Trophoblast cell (in vitro differentiated cells and primary cell): ENCODE results near the gene PCK2.

ENCODE experiments used
- DNase-seq, 2 donors: peaks; one replicate each; pipeline ENCODE4 v3.0.0-alpha.2; 2016
- H2AFZ ChIP-seq: 2 replicates; pipeline ENCODE4 v1.6.1; 2013; ENCODE audit warnings: low read length, moderate library complexity, mild to moderate bottlenecking; ENCODE audit not compliant: insufficient read depth, poor library complexity
- H2AK5ac ChIP-seq: 2 replicates; pipeline ENCODE4 v1.6.1; 2013; ENCODE audit warnings: mild to moderate bottlenecking, low read length
- H2BK120ac ChIP-seq: 2 replicates; pipeline ENCODE4 v1.6.1; 2013; ENCODE audit warnings: low read length, mild to moderate bottlenecking, moderate library complexity; ENCODE audit not compliant: insufficient read depth, poor library complexity
- H2BK12ac ChIP-seq: 2 replicates; pipeline ENCODE4 v1.6.1; 2013; ENCODE audit warnings: mild to moderate bottlenecking, low read length, moderate library complexity
- H2BK5ac ChIP-seq: 2 replicates; pipeline ENCODE4 v1.6.1; 2013; ENCODE audit warnings: low read length, low read depth, moderate library complexity, mild to moderate bottlenecking; ENCODE audit not compliant: poor library complexity
- H3K14ac ChIP-seq: 2 replicates; pipeline ENCODE4 v1.6.1; 2013; ENCODE audit warnings: mild to moderate bottlenecking, low read length
- H3K18ac ChIP-seq: 2 replicates; pipeline ENCODE4 v1.6.1; 2013; ENCODE audit warnings: mild to moderate bottlenecking, low read length
- H3K23ac ChIP-seq: 2 replicates; pipeline ENCODE4 v1.6.1; 2013; ENCODE audit warnings: low read length
- H3K27ac ChIP-seq: 2 replicates; pipeline ENCODE4 v1.5.1; 2013; ENCODE audit warnings: low read depth, mild to moderate bottlenecking, inconsistent platforms, low read length, moderate library complexity
- H3K27me3 ChIP-seq: 2 replicates; pipeline ENCODE4 v1.6.1; 2013; ENCODE audit warnings: inconsistent platforms, mild to moderate bottlenecking, low read length, moderate library complexity; ENCODE audit not compliant: insufficient read depth
- H3K36me3 ChIP-seq, 2 experiments: 1 replicate in 1 of 2; 2 replicates in 1 of 2; pipeline ENCODE4 v1.6.1; 2013; ENCODE audit warnings: low read length in 2 of 2, mild to moderate bottlenecking in 2 of 2, moderate library complexity in 1 of 2; ENCODE audit not compliant: insufficient read depth in 2 of 2, control insufficient read depth in 1 of 2
- H3K4ac ChIP-seq: 2 replicates; pipeline ENCODE4 v1.6.1; 2013; ENCODE audit warnings: low read depth, mild to moderate bottlenecking, low read length, moderate library complexity
- H3K4me1 ChIP-seq, 2 experiments: 1 replicate in 1 of 2; 2 replicates in 1 of 2; pipeline ENCODE4 v1.6.1; 2013; ENCODE audit warnings: low read length in 2 of 2, mild to moderate bottlenecking in 2 of 2, moderate library complexity in 1 of 2; ENCODE audit not compliant: insufficient read depth in 2 of 2, control insufficient read depth in 1 of 2
- H3K4me2 ChIP-seq: 2 replicates; pipeline ENCODE4 v1.6.1; 2013; ENCODE audit warnings: inconsistent platforms, mild to moderate bottlenecking, low read length, moderate library complexity
- H3K4me3 ChIP-seq: 2 replicates; pipeline ENCODE4 v1.5.1; 2013; ENCODE audit warnings: mild to moderate bottlenecking, low read depth, low read length, inconsistent platforms
- H3K79me1 ChIP-seq: one replicate; pipeline ENCODE4 v1.6.1; 2013; ENCODE audit warnings: low read length
- H3K79me2 ChIP-seq: 2 replicates; pipeline ENCODE4 v1.6.1; 2013; ENCODE audit warnings: low read length, mild to moderate bottlenecking; ENCODE audit not compliant: control insufficient read depth, insufficient read depth, poor library complexity
- H3K9ac ChIP-seq: 2 replicates; pipeline ENCODE4 v1.6.1; 2013; ENCODE audit warnings: mild to moderate bottlenecking, low read length
- H3K9me3 ChIP-seq: 2 replicates; pipeline ENCODE4 v1.6.1; 2013; ENCODE audit warnings: low read depth, mild to moderate bottlenecking, control low read depth, inconsistent platforms, low read length; ENCODE audit not compliant: insufficient read depth
- H4K12ac ChIP-seq: 2 replicates; pipeline ENCODE4 v1.6.1; 2013; ENCODE audit warnings: low read depth, mild to moderate bottlenecking, low read length, moderate library complexity
- H4K8ac ChIP-seq: 2 replicates; pipeline ENCODE4 v1.6.1; 2013; ENCODE audit warnings: low read depth, mild to moderate bottlenecking, low read length, moderate library complexity
- H4K91ac ChIP-seq: one replicate; pipeline ENCODE4 v1.6.1; 2013; ENCODE audit warnings: low read depth, mild to moderate bottlenecking, low read length, moderate library complexity
- WGBS: extraction: QIAGEN DNeasy Blood & Tissue Kit; methylation state at CpG from one replicate; pipeline ENCODE4 v1.1.7; 2013; ENCODE audit warnings: missing lambda C conversion rate; ENCODE audit not compliant: insufficient read length, insufficient coverage; ENCODE audit errors: extremely low coverage; 5-methylcytosine and 5-hydroxymethylcytosine counted together

Gene PCK2

DNA sequence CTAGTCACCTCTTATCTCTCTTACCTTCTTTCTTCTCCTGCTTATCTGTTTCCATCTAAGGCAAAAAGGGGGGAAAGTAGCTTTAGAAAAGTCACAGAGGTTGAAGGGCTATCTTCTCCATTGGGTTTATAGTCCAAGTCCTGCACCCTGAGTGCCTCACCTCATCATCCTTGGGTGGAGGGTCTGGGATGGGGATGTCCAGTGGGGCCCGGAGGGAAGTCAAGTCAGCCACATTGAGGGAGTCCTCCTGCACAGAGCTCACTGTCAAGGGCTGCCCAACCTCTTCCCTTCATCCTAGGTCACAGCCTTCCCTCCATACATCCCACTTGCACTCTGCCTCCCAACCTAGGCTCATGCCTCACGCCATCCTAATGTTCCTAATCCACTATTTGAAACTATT is 51.1 kb downstream of the PCK2 start:
- Histone ChIP-seq H4K91ac (no peak overlapping the region), H3K9me3 (no peaks in the 10 kb centered on the region), H3K79me2 (peaks cover 19% of the 10 kb centered on the region), H2BK12ac (no peak overlapping the region), H2AFZ (no peak overlapping the region), H2BK120ac (no peak overlapping the region), H3K4ac (no peak overlapping the region), H4K8ac (no peak overlapping the region), H4K12ac (no peak overlapping the region), H3K36me3 (peaks cover 13 to 19% of the 10 kb centered on the region in 2 experiments), H3K4me1 (peaks cover 10 to 16% of the 10 kb centered on the region in 2 experiments), H3K27me3 (no peaks in the 10 kb centered on the region), H3K79me1 (peaks cover 21% of the 10 kb centered on the region), H3K27ac (no peak overlapping the region), H3K14ac (no peak overlapping the region), H3K23ac (no peak overlapping the region), H3K9ac (no peak overlapping the region), H2BK5ac (no peak overlapping the region), H2AK5ac (no peak overlapping the region), H3K4me3 (no peak overlapping the region), H3K18ac (no peak overlapping the region), H3K4me2 (no peak overlapping the region)
- WGBS, result no CpG with 5 or more reads among the region's 2 CpGs
- no peak for DNase-seq

DNA sequence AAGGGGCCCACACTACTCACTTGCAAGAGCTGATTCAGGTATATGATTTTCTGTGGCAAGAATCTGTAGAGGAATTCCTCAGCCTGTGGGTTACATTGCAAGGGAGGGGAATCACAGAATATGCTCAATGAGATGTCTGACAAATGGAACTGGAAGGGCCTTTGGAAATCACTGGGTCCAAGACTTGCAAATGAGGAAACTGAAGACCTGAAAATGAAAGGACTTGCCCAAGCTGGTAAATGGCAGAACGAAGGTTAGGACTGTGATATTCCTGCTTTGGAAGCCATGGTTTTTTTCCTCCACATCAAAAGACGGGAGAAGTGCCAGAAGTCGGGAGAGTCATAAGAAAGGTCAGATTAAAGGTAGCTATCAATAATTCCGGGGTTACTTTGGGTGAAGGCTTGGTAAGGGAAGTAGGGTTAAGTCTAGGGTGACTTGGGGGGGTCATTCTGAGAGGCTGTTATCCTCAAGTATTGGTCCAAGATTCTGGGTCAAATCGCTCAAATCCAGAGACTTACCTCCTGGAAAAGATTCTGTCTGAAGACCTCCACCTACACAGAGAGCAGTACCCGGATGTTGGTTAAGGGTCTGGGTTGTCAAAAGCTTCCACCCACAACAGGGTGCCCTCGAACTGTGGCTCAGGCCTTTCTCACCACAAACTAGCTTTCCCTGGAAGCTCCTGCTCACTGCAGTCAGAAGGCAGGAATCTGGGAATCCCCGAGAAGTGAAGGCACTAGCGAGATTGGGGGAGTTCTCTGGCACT is 51.8 kb downstream of the PCK2 start:
- Histone ChIP-seq H2AFZ (peak overlapping the region; percentile 71), H4K91ac (peak overlapping the region; percentile 88), H3K79me1 (peaks cover 19% of the 10 kb centered on the region), H2BK12ac (no peak overlapping the region), H3K36me3 (peaks cover 19 to 25% of the 10 kb centered on the region in 2 experiments), H3K9me3 (no peaks in the 10 kb centered on the region), H3K4ac (peak overlapping the region; percentile 13), H3K14ac (peak overlapping the region; percentile 89), H3K4me2 (peak overlapping the region; percentile 95), H2BK120ac (no peak overlapping the region), H3K27me3 (no peaks in the 10 kb centered on the region), H2BK5ac (peak overlapping the region; percentile 85), H4K8ac (peak overlapping the region; percentile 88), H3K9ac (peak overlapping the region; percentile 89), H4K12ac (peak overlapping the region; percentile 66), H3K27ac (peak overlapping the region; percentile 66), H3K79me2 (peaks cover 18% of the 10 kb centered on the region), H3K23ac (no peak overlapping the region), H3K18ac (peak overlapping the region; percentile 16), H3K4me1 (peaks cover 10 to 16% of the 10 kb centered on the region in 2 experiments), H3K4me3 (peak overlapping the region; percentile 76), H2AK5ac (no peak overlapping the region)
- WGBS, result no CpG with 5 or more reads among the region's 9 CpGs
- peak; percentile 14 to 43 for DNase-seq

DNA sequence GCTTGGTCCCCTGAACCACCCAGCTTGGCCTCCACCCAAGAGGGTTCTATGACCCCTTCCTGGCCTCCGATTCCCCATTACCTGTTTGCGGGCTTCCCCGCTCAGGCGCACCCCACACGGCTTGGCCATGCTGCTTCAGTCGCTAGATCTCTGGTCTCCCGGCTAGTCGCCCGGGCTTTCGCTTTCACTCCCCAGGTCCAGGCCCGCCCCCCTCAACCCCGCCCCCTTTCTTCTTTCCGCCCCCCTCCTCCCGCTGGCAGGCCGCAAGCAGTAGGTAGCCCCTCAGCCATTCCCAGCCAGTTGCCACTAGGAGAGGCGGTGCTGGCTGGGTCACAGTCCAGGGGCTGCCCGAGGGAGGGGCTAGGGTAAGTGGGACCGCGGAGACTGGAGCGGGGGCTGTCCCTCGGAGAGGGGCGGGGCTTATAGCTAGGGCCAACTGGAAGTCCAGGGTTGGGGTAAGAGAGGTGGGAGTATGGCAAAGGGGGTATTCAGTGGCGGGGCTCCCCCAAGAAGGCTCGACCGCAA is 52.4 kb downstream of the PCK2 start, which contains the start of gene PSME2:
Gene PSME2, minus strand, starts transcription at position 158 of the 525 bp plus-strand sequence. Its CDS starts 29 bp downstream, at position 129.
- H4K8ac ChIP-seq, result peak within 1 kb of the TSS; percentile 88
- H3K23ac ChIP-seq, result no peak within 1 kb of the TSS
- H2AK5ac ChIP-seq, result no peak within 1 kb of the TSS
- H4K12ac ChIP-seq, result peak within 1 kb of the TSS; percentile 66
- peak within 1 kb of the TSS; percentile 90 for H3K4me3 ChIP-seq
- peak within 1 kb of the TSS; percentile 97 for H3K9ac ChIP-seq
- peak within 1 kb of the TSS; percentile 89 for H3K14ac ChIP-seq
- H3K79me1 ChIP-seq, result peaks cover 15% of the 10 kb centered on the region
- peaks cover 26 to 31% of the 10 kb centered on the region in 2 experiments for H3K36me3 ChIP-seq
- H3K18ac ChIP-seq, result peak within 1 kb of the TSS; percentile 52
- H3K27me3 ChIP-seq, result no peaks in the 10 kb centered on the region
- H2BK12ac ChIP-seq, result no peak within 1 kb of the TSS
- peak within 1 kb of the TSS; percentile 43 for H2BK120ac ChIP-seq
- DNase-seq, result peak; percentile 95 to 96
- peaks cover 14% of the 10 kb centered on the region for H3K79me2 ChIP-seq
- peaks cover 10 to 16% of the 10 kb centered on the region in 2 experiments for H3K4me1 ChIP-seq
- H3K9me3 ChIP-seq, result peaks cover 3% of the 10 kb centered on the region
- H2BK5ac ChIP-seq, result peak within 1 kb of the TSS; percentile 85
- peak within 1 kb of the TSS; percentile 88 for H4K91ac ChIP-seq
- peak within 1 kb of the TSS; percentile 93 for H3K4ac ChIP-seq
- H2AFZ ChIP-seq, result peak within 1 kb of the TSS; percentile 89
- WGBS, result no CpG with 5 or more reads among the region's 25 CpGs
- H3K4me2 ChIP-seq, result peak within 1 kb of the TSS; percentile 98
- H3K27ac ChIP-seq, result peak within 1 kb of the TSS; percentile 80

DNA sequence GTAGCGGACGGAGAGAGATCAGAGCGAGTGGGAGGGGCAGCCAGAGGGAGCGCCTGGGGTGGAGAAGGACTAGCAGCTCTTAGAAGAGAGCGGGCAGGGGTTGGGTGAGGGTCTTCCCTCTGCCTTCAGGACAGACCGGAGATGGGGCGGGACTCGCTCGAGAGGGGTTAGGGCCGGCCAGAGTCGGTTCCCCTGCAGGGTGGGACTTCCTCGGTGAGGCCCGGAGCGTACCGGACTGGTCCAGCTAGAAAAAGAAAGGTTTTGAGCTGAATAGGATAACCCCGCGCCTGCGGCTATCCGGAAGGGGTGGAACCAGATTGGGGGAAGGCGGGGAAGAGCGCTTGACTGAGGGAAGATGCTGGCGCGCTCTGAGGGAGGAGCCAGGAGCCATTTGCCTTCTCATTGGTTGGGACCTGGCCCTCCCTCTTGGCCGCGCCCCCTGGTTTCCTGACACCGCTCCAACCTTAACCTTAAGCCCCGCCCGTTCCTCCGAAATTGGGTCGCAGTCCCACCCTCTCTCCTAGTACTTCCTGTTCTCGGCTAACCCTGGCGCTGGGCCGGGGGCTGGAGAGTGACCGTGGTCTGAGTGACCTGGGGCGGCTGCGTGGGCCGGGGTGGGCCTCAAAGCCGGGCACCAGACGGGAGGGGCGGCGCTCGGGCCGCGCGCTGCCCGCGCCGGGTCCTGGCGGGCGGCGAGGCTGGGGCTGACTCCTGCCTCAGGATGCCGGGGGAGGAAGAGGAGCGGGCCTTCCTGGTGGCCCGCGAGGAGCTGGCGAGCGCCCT is 53.1 kb downstream of the PCK2 start, which contains the start of gene RNF31:
Gene RNF31, plus strand, starts transcription at position 521 of the 783 bp plus-strand sequence. Its CDS starts 201 bp downstream, at position 722.
- Histone ChIP-seq H3K18ac (peak within 1 kb of the TSS; percentile 52), H2BK5ac (peak within 1 kb of the TSS; percentile 85), H4K91ac (peak within 1 kb of the TSS; percentile 88), H2BK12ac (no peak within 1 kb of the TSS), H3K27ac (peak within 1 kb of the TSS; percentile 80), H3K4me2 (peak within 1 kb of the TSS; percentile 98), H3K9ac (peak within 1 kb of the TSS; percentile 97), H4K12ac (peak within 1 kb of the TSS; percentile 66), H4K8ac (peak within 1 kb of the TSS; percentile 88), H2BK120ac (peak within 1 kb of the TSS; percentile 43), H2AK5ac (peak within 1 kb of the TSS; percentile 14), H3K79me2 (peaks cover 14% of the 10 kb centered on the region), H3K14ac (peak within 1 kb of the TSS; percentile 89), H3K36me3 (peaks cover 30 to 36% of the 10 kb centered on the region in 2 experiments), H3K4ac (peak within 1 kb of the TSS; percentile 93), H2AFZ (peak within 1 kb of the TSS; percentile 89), H3K4me3 (peak within 1 kb of the TSS; percentile 90), H3K9me3 (peaks cover 3% of the 10 kb centered on the region), H3K27me3 (no peaks in the 10 kb centered on the region), H3K23ac (no peak within 1 kb of the TSS), H3K4me1 (peaks cover 10 to 16% of the 10 kb centered on the region in 2 experiments), H3K79me1 (peaks cover 13% of the 10 kb centered on the region)
- WGBS, result no CpG with 5 or more reads among the region's 57 CpGs
- peak; percentile 99 to 100 for DNase-seq
